Measurements from ENCODE around the gene ABCA5. TPM values are rescaled to one million over a fixed set of nuclear protein-coding genes. Genes with fewer than 3 reads are reported as not detected.

The ABCA5 gene
- total and polyA plus RNA-seq, 2 of the 13 experiments (the other 11 are each of a cell fraction or from before 2014, with no cell fraction given): 9.7 to 10.1 TPM

DNA sequence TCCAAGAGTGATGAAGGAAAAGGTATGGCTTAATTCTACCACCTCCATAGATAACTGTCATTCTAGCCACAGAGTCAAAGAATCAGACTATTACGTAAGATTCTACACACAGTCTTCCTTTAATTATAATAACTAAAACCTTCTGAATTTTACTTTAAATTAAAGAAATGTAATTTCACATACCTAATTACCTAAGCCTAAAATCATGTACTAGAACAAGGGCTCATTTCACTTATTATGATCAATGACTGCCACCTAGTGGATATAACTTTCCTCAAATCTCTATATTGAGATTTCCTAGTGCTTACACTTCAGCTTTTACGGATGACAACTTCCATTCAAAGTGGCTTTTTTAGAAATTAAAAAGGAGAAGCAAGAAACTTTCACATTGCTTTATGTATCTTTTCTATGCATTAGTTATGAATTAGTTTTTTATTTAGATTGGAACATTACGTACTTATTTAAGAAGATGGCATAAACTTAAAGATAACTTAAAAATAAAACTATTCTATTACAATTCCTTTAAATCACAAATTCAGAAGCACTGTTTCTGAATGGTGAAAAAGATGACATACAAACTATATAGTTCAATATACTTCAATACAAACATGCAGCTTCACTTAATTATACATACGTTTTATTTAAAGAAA, 80.1 kb downstream of the ABCA5 start (continued):
- TF ChIP-seq, protein P1, sequence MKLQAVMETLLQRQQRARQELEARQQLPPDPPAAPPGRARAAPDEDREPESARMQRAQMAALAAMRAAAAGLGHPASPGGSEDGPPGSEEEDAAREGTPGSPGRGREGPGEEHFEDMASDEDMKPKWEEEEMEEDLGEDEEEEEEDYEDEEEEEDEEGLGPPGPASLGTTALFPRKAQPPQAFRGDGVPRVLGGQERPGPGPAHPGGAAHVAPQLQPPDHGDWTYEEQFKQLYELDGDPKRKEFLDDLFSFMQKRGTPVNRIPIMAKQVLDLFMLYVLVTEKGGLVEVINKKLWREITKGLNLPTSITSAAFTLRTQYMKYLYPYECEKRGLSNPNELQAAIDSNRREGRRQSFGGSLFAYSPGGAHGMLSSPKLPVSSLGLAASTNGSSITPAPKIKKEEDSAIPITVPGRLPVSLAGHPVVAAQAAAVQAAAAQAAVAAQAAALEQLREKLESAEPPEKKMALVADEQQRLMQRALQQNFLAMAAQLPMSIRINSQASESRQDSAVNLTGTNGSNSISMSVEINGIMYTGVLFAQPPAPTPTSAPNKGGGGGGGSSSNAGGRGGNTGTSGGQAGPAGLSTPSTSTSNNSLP (IDR thresholded peaks at IDR 0.05; ENCODE audit: low read depth, low read length): peak; percentile 71
- peak; percentile 25; the same call in 1 of the 2 replicates for TF ChIP-seq RXRB (CRISPR knock-in tag; IDR thresholded peaks at IDR 0.05; ENCODE audit: borderline replicate concordance)
- TF ChIP-seq NRL (CRISPR knock-in tag; IDR thresholded peaks at IDR 0.05; ENCODE audit: borderline replicate concordance): no peak
- TF ChIP-seq, protein P2, sequence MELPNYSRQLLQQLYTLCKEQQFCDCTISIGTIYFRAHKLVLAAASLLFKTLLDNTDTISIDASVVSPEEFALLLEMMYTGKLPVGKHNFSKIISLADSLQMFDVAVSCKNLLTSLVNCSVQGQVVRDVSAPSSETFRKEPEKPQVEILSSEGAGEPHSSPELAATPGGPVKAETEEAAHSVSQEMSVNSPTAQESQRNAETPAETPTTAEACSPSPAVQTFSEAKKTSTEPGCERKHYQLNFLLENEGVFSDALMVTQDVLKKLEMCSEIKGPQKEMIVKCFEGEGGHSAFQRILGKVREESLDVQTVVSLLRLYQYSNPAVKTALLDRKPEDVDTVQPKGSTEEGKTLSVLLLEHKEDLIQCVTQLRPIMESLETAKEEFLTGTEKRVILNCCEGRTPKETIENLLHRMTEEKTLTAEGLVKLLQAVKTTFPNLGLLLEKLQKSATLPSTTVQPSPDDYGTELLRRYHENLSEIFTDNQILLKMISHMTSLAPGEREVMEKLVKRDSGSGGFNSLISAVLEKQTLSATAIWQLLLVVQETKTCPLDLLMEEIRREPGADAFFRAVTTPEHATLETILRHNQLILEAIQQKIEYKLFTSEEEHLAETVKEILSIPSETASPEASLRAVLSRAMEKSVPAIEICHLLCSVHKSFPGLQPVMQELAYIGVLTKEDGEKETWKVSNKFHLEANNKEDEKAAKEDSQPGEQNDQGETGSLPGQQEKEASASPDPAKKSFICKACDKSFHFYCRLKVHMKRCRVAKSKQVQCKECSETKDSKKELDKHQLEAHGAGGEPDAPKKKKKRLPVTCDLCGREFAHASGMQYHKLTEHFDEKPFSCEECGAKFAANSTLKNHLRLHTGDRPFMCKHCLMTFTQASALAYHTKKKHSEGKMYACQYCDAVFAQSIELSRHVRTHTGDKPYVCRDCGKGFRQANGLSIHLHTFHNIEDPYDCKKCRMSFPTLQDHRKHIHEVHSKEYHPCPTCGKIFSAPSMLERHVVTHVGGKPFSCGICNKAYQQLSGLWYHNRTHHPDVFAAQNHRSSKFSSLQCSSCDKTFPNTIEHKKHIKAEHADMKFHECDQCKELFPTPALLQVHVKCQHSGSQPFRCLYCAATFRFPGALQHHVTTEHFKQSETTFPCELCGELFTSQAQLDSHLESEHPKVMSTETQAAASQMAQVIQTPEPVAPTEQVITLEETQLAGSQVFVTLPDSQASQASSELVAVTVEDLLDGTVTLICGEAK (IDR thresholded peaks at IDR 0.05): no peak
- TF ChIP-seq, protein P2 (CRISPR knock-in tag; IDR thresholded peaks at IDR 0.05): no peak
- no peak for TF ChIP-seq ZNF746 (CRISPR knock-in tag; IDR thresholded peaks at IDR 0.05)
- TF ChIP-seq NFIC (IDR thresholded peaks at IDR 0.05; ENCODE audit: low read length): no peak
- TF ChIP-seq HDAC1 (CRISPR knock-in tag; IDR thresholded peaks at IDR 0.05): no peak
- TF ChIP-seq, protein P3, sequence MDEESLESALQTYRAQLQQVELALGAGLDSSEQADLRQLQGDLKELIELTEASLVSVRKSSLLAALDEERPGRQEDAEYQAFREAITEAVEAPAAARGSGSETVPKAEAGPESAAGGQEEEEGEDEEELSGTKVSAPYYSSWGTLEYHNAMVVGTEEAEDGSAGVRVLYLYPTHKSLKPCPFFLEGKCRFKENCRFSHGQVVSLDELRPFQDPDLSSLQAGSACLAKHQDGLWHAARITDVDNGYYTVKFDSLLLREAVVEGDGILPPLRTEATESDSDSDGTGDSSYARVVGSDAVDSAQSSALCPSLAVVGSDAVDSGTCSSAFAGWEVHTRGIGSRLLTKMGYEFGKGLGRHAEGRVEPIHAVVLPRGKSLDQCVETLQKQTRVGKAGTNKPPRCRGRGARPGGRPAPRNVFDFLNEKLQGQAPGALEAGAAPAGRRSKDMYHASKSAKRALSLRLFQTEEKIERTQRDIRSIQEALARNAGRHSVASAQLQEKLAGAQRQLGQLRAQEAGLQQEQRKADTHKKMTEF (CRISPR knock-in tag; IDR thresholded peaks at IDR 0.05): 0 out of 2 replicates have a peak, but pooled peaks have one; percentile 48
- no peak for TF ChIP-seq ZNF850 (CRISPR knock-in tag; conservative IDR thresholded peaks at IDR 0.05)
- TF ChIP-seq, protein P4, sequence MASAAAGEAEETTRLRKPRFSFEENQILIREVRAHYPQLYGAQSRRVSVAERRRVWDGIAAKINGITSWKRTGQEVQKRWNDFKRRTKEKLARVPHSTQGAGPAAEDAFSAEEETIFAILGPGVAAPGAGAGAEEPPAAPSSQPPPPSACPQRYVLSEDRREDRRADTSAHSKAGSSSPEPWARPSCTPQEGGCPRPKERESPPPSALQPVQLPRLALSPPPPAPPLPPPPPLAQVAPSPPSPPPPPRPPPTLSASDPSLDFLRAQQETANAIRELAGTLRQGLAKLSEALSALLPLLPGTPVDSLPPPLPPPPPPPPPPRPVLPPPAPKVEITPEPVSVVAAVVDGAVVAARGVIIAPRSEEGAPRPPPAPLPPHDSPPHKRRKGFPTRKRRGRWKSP (CRISPR knock-in tag; IDR thresholded peaks at IDR 0.05): no peak
- TF ChIP-seq SMC3 (IDR thresholded peaks at IDR 0.05; ENCODE audit: low read length): peak; percentile 79
- TF ChIP-seq PCBP2 (optimal IDR thresholded peaks at IDR 0.05; ENCODE audit: low read depth, low read length, poor library complexity, severe bottlenecking): no peak
